ENCODE results near the gene FAM228A. TPM values are rescaled to one million over a fixed set of nuclear protein-coding genes. Genes with fewer than 3 reads are reported as not detected.

Gene FAM228A
- total RNA-seq, 8 experiments from 2014 or later, result 0.15 to 1.6 (median 0.98) TPM; not detected in 1

- no peak for ATAC-seq (replicated peaks in 6 of 8)
- WGBS, 10 experiments, result 95 to 100% (median 100%) methylated on average over 1 to 7 of the region's 21 CpGs; no CpG with 5 or more reads in 7 of the 10 experiments
- in situ Hi-C loops (cut with MboI; ENCODE audit: low pct_unique_long_range_greater_than_20kb in 2 of 9, low sequenced_read_pairs in 9 of 9, unreplicated experiment in 9 of 9), result no loop called here
- Histone ChIP-seq H3K4me1 (replicated peaks in 1 of 2) (no peaks in the 10 kb centered on the region), H3K4me3 (no peak overlapping the region), H3K27ac (no peak overlapping the region)
Observed at GRCh38 chr2:24210723-24211122, 35.9 kb downstream of the FAM228A start.

- Histone ChIP-seq H3K4me1 (replicated peaks in 1 of 2) (no peaks in the 10 kb centered on the region), H3K27ac (no peak overlapping the region), H3K4me3 (no peak overlapping the region)
- peak in 3 of 8 experiments; percentile 58 to 84 (median 74) for ATAC-seq (replicated peaks in 6 of 8)
- 0 to 65% (median 47%) methylated on average over 2 to 7 of the region's 7 CpGs; no CpG with 5 or more reads in 4 of the 10 experiments for WGBS, 10 experiments
- in situ Hi-C loops (cut with MboI; ENCODE audit: low pct_unique_long_range_greater_than_20kb in 2 of 9, low sequenced_read_pairs in 9 of 9, unreplicated experiment in 9 of 9), result no loop called here
Observed at GRCh38 chr2:24211408-24211807, 36.6 kb downstream of the FAM228A start.

GRCh38 chr2:24214880-24215279 lies 40.0 kb downstream of the FAM228A start:
- Histone ChIP-seq H3K27ac (no peak overlapping the region), H3K4me1 (replicated peaks in 1 of 2) (no peaks in the 10 kb centered on the region), H3K4me3 (no peak overlapping the region)
- in situ Hi-C loops (cut with MboI; ENCODE audit: low pct_unique_long_range_greater_than_20kb in 2 of 9, low sequenced_read_pairs in 9 of 9, unreplicated experiment in 9 of 9), result no loop called here
- 73 to 100% (median 93%) methylated on average over 1 to 3 of the region's 3 CpGs; no CpG with 5 or more reads in 1 of the 10 experiments for WGBS, 10 experiments
- no peak for ATAC-seq (replicated peaks in 6 of 8)

GRCh38 chr2:24220554-24221291 lies 45.9 kb downstream of the FAM228A start:
- in situ Hi-C loops (cut with MboI; ENCODE audit: low pct_unique_long_range_greater_than_20kb in 2 of 9, low sequenced_read_pairs in 9 of 9, unreplicated experiment in 9 of 9), result no loop called here
- peak in 5 of 8 experiments; percentile 58 to 67 (median 61) for ATAC-seq (replicated peaks in 6 of 8)
- Histone ChIP-seq H3K4me1 (replicated peaks in 1 of 2) (peaks cover 8 to 10% of the 10 kb centered on the region in 2 donors), H3K27ac (no peak overlapping the region), H3K4me3 (no peak overlapping the region)
- 58 to 100% (median 72%) methylated on average over 5 to 17 of the region's 20 CpGs; no CpG with 5 or more reads in 2 of the 10 experiments for WGBS, 10 experiments

DNA sequence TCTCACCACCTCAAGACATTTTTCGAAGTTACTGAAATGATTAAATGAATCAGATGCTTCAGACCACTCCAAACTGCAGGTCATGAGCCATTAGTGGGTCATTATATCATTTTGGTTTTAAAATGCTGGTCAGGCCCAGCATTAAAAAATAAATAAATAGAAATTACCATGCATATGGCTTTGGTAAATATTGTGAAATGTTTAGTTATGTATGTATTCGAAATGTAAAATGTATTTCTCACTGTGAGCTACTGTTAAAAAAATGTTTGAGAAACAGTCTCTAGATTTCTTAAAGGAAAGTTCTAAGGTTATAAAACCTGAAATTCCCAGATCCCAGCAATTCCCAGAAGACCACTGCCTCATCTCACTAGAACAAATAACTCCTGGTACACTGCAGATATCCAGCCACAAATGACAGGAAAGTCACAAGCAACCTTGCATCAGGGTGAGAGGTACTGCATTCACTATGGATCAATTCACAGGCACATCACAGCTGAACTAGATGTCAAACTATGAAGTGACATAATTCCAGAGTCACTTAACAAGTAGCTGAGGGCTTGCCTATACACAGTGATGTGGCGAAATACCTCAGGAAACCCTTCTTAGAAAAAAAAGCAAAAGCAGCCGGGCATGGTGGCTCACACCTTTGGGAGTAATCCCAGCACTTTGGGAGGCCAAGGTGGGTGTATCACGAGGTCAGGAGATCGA lies 46.6 kb downstream of the FAM228A start:
- Histone ChIP-seq H3K27ac (no peak overlapping the region), H3K4me3 (no peak overlapping the region), H3K4me1 (replicated peaks in 1 of 2) (peaks cover 10 to 12% of the 10 kb centered on the region in 2 donors)
- in situ Hi-C loops (cut with MboI; ENCODE audit: low pct_unique_long_range_greater_than_20kb in 2 of 9, low sequenced_read_pairs in 9 of 9, unreplicated experiment in 9 of 9), result no loop called here
- WGBS, 10 experiments, result 60 to 94% (median 80%) methylated on average over 1 to 4 of the region's 6 CpGs; no CpG with 5 or more reads in 1 of the 10 experiments
- peak in 4 of 8 experiments; percentile 33 to 83 (median 66) for ATAC-seq (replicated peaks in 6 of 8)

GRCh38 chr2:24222946-24223345 lies 48.1 kb downstream of the FAM228A start:
- ATAC-seq (replicated peaks in 6 of 8), result no peak
- no peak overlapping the region for H3K27ac ChIP-seq
- in situ Hi-C loops (cut with MboI; ENCODE audit: low pct_unique_long_range_greater_than_20kb in 2 of 9, low sequenced_read_pairs in 9 of 9, unreplicated experiment in 9 of 9), result no loop called here
- 0 to 100% (median 83%) methylated on average over 1 to 6 of the region's 6 CpGs; no CpG with 5 or more reads in 3 of the 10 experiments for WGBS, 10 experiments
- H3K4me1 ChIP-seq (replicated peaks in 1 of 2), result peaks cover 10 to 12% of the 10 kb centered on the region in 2 donors
- H3K4me3 ChIP-seq, result no peak overlapping the region

- Histone ChIP-seq H3K4me3 (no peak overlapping the region), H3K4me1 (replicated peaks in 1 of 2) (peaks cover 6 to 8% of the 10 kb centered on the region in 2 donors), H3K27ac (no peak overlapping the region)
- in situ Hi-C loops (cut with MboI; ENCODE audit: low pct_unique_long_range_greater_than_20kb in 2 of 9, low sequenced_read_pairs in 9 of 9, unreplicated experiment in 9 of 9), result no loop called here
- 60 to 96% (median 74%) methylated on average over 1 to 8 of the region's 9 CpGs; no CpG with 5 or more reads in 2 of the 10 experiments for WGBS, 10 experiments
- ATAC-seq (replicated peaks in 6 of 8), result peak in 5 of 8 experiments; percentile 50 to 93 (median 69)
Observed at GRCh38 chr2:24225499-24226242, 50.8 kb downstream of the FAM228A start.

- 29 to 100% (median 60%) methylated on average over 1 of the region's 1 CpG for WGBS, 10 experiments
- Histone ChIP-seq H3K4me3 (no peak overlapping the region), H3K4me1 (replicated peaks in 1 of 2) (peaks cover 0 to 4% of the 10 kb centered on the region in 2 donors), H3K27ac (no peak overlapping the region)
- in situ Hi-C loops (cut with MboI; ENCODE audit: low pct_unique_long_range_greater_than_20kb in 2 of 9, low sequenced_read_pairs in 9 of 9, unreplicated experiment in 9 of 9), result no loop called here
- peak in 2 of 8 experiments; percentile 32 to 36 for ATAC-seq (replicated peaks in 6 of 8)
Observed at GRCh38 chr2:24228470-24228869, 53.6 kb downstream of the FAM228A start.

GRCh38 chr2:24231461-24231881 lies 56.6 kb downstream of the FAM228A start:
- ATAC-seq (replicated peaks in 6 of 8), result no peak
- in situ Hi-C loops (cut with MboI; ENCODE audit: low pct_unique_long_range_greater_than_20kb in 2 of 9, low sequenced_read_pairs in 9 of 9, unreplicated experiment in 9 of 9), result no loop called here
- Histone ChIP-seq H3K4me1 (replicated peaks in 1 of 2) (no peaks in the 10 kb centered on the region), H3K27ac (no peak overlapping the region), H3K4me3 (no peak overlapping the region)
- 73 to 100% (median 93%) methylated on average over 1 to 4 of the region's 4 CpGs; no CpG with 5 or more reads in 2 of the 10 experiments for WGBS, 10 experiments

DNA sequence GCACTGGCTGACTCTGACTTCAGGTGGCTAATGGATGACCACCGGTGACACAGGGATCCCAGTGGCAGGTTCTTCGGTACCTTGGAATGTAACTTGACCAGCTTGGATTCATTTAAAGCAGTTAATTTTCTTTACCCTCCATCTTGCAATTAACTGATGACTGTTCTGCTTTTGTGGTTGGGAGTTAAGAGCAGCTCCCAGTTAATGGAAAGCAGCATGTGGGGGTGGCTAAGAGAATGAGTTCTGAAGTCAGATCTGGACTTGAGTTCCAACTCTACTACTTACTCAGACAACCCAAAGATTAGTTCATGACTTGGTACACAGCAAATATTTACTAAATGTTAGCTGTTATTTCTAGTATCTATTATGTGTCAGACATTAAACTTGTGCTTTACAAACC lies 58.5 kb downstream of the FAM228A start:
- 80 to 100% (median 94%) methylated on average over 1 to 2 of the region's 2 CpGs; no CpG with 5 or more reads in 5 of the 10 experiments for WGBS, 10 experiments
- H3K27ac ChIP-seq, result no peak overlapping the region
- no peak overlapping the region for H3K4me3 ChIP-seq
- H3K4me1 ChIP-seq (replicated peaks in 1 of 2), result no peaks in the 10 kb centered on the region
- in situ Hi-C loops (cut with MboI; ENCODE audit: low pct_unique_long_range_greater_than_20kb in 2 of 9, low sequenced_read_pairs in 9 of 9, unreplicated experiment in 9 of 9), result no loop called here
- no peak for ATAC-seq (replicated peaks in 6 of 8)

- Histone ChIP-seq H3K4me1 (replicated peaks in 1 of 2) (no peaks in the 10 kb centered on the region), H3K27ac (no peak overlapping the region), H3K4me3 (no peak overlapping the region)
- ATAC-seq (replicated peaks in 6 of 8), result no peak
- in situ Hi-C loops (cut with MboI; ENCODE audit: low pct_unique_long_range_greater_than_20kb in 2 of 9, low sequenced_read_pairs in 9 of 9, unreplicated experiment in 9 of 9), result no loop called here
- 71 to 100% (median 100%) methylated on average over 1 of the region's 1 CpG; no CpG with 5 or more reads in 3 of the 10 experiments for WGBS, 10 experiments
Observed at GRCh38 chr2:24237313-24237712, 62.5 kb downstream of the FAM228A start.

DNA sequence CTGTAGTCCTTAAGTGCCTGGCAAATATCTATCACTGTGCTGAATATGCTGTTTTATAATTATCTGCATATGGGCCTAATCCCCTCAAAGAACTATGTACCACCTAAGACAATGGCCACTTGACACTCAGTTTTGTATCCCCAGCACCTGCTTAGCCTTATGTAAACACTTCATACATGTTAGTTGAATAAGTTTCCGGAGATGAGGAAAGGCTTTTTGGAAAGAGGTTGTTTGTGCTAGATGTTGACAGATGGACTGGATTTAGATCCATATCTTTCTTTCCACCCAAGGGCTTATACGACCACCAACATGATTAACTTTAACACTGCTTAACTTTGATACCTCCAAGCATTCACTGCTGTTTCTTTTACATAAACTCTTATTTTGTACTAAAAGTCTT lies 63.3 kb downstream of the FAM228A start:
- in situ Hi-C loops (cut with MboI; ENCODE audit: low pct_unique_long_range_greater_than_20kb in 2 of 9, low sequenced_read_pairs in 9 of 9, unreplicated experiment in 9 of 9), result no loop called here
- H3K4me1 ChIP-seq (replicated peaks in 1 of 2), result no peaks in the 10 kb centered on the region
- H3K27ac ChIP-seq, result no peak overlapping the region
- no peak overlapping the region for H3K4me3 ChIP-seq
- no peak for ATAC-seq (replicated peaks in 6 of 8)
- WGBS, 10 experiments, result 30 to 100% (median 89%) methylated on average over 1 to 2 of the region's 2 CpGs; no CpG with 5 or more reads in 2 of the 10 experiments

- Histone ChIP-seq H3K4me1 (replicated peaks in 1 of 2) (no peaks in the 10 kb centered on the region), H3K4me3 (no peak overlapping the region), H3K27ac (no peak overlapping the region)
- no peak for ATAC-seq (replicated peaks in 6 of 8)
- in situ Hi-C loops (cut with MboI; ENCODE audit: low pct_unique_long_range_greater_than_20kb in 2 of 9, low sequenced_read_pairs in 9 of 9, unreplicated experiment in 9 of 9), result no loop called here
- 83 to 100% (median 100%) methylated on average over 1 of the region's 1 CpG; no CpG with 5 or more reads in 2 of the 10 experiments for WGBS, 10 experiments
Observed at GRCh38 chr2:24239553-24239952, 64.7 kb downstream of the FAM228A start.
